Measurements from ENCODE around the gene GDNF.
"Not testable (repeated sequence)": the region's sequence is repeated elsewhere in the genome, so short reads cannot be mapped to it uniquely, and the experiment has no call there.

GDNF gene

GRCh38 chr5:37816331-37816730, 23.5 kb downstream of the GDNF start:
- DNase-seq (ENCODE audit: low spot score) = no peak

GRCh38 chr5:37815913-37816312, 23.9 kb downstream of the GDNF start:
- DNase-seq (ENCODE audit: low spot score) = no peak

GRCh38 chr5:37814699-37815098, 25.1 kb downstream of the GDNF start:
- DNase-seq (ENCODE audit: low spot score) = no peak

- DNase-seq (ENCODE audit: low spot score) = no peak
Measured at GRCh38 chr5:37812365-37812764, 27.5 kb downstream of the GDNF start.

- no peak for DNase-seq (ENCODE audit: low spot score)
Measured at GRCh38 chr5:37811866-37812265, 28.0 kb downstream of the GDNF start.

GRCh38 chr5:37810311-37810710, 29.5 kb downstream of the GDNF start:
- no peak for DNase-seq (ENCODE audit: low spot score)

GRCh38 chr5:37808945-37809344, 30.9 kb downstream of the GDNF start:
- no peak for DNase-seq (ENCODE audit: low spot score)

- no peak for DNase-seq (ENCODE audit: low spot score)
Measured at GRCh38 chr5:37807621-37808301, 32.1 kb downstream of the GDNF start.

GRCh38 chr5:37807015-37807414, 32.8 kb downstream of the GDNF start:
- no peak for DNase-seq (ENCODE audit: low spot score)

GRCh38 chr5:37806476-37806875, 33.4 kb downstream of the GDNF start:
- DNase-seq (ENCODE audit: low spot score) = no peak

GRCh38 chr5:37806016-37806415, 33.8 kb downstream of the GDNF start:
- no peak for DNase-seq (ENCODE audit: low spot score)

- DNase-seq (ENCODE audit: low spot score) = no peak
Measured at GRCh38 chr5:37804401-37804800, 35.4 kb downstream of the GDNF start.

GRCh38 chr5:37803487-37803886, 36.4 kb downstream of the GDNF start:
- no peak for DNase-seq (ENCODE audit: low spot score)

GRCh38 chr5:37801521-37801920, 38.3 kb downstream of the GDNF start:
- no peak for DNase-seq (ENCODE audit: low spot score)

- DNase-seq (ENCODE audit: low spot score) = no peak
Measured at GRCh38 chr5:37799865-37800421, 39.9 kb downstream of the GDNF start.

- not testable (repeated sequence) for DNase-seq (ENCODE audit: low spot score)
Measured at GRCh38 chr5:37796435-37796834, 43.4 kb downstream of the GDNF start.

GRCh38 chr5:37795292-37795691, 44.5 kb downstream of the GDNF start:
- not testable (repeated sequence) for DNase-seq (ENCODE audit: low spot score)

- no peak for DNase-seq (ENCODE audit: low spot score)
Measured at GRCh38 chr5:37792975-37793631, 46.7 kb downstream of the GDNF start.

GRCh38 chr5:37791321-37791720, 48.5 kb downstream of the GDNF start:
- no peak for DNase-seq (ENCODE audit: low spot score)

- DNase-seq (ENCODE audit: low spot score) = no peak
Measured at GRCh38 chr5:37789991-37790390, 49.9 kb downstream of the GDNF start.

- no peak for DNase-seq (ENCODE audit: low spot score)
Measured at GRCh38 chr5:37787742-37788141, 52.1 kb downstream of the GDNF start.

- DNase-seq (ENCODE audit: low spot score) = no peak
Measured at GRCh38 chr5:37786862-37787519, 52.9 kb downstream of the GDNF start.

- DNase-seq (ENCODE audit: low spot score) = no peak
Measured at GRCh38 chr5:37786416-37786815, 53.4 kb downstream of the GDNF start.
